Body of pancreas (tissue), 4 donors: ENCODE data around the gene ADGRB2.

ENCODE experiments used
- POLR2A ChIP-seq, 3 donors: fragments of 450-650 bp; IDR thresholded peaks; one replicate each; pipeline ENCODE4 v1.6.1; 2016; ENCODE audit warnings: antibody characterized with exemption in 3 of 3, mild to moderate bottlenecking in 2 of 3
- TF ChIP-seq, protein P1 (sequence below), 7 experiments: fragments of 450-650 bp in 4 of 7; fragments of 200-600 bp in 3 of 7; sonication (generic) in 3 of 7; IDR thresholded peaks; one replicate each; pipeline ENCODE4 v1.5.1; 2016 to 2019; ENCODE audit warnings: antibody characterized with exemption in 7 of 7

DNA sequence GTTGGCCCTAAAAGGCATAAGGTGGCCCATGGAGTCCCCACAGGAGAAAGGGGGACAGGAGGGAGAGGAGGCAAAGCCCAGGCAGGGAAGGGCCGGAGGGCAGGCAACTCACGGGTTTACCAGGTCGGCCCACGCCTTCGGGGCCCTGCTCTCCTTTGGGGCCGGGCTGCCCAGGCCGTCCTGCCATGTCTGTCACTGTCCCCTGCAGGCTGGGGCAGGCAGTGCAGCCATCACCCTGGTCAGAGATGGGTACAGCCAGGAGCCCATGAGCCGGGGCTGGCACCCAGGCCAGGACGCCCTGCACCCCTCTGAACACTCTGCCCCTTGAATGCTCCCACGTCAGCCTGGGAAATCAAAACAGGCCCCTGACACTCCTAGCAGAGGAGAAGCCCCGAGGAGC lies 80.1 kb downstream of the ADGRB2 start:
- TF ChIP-seq, protein P1, sequence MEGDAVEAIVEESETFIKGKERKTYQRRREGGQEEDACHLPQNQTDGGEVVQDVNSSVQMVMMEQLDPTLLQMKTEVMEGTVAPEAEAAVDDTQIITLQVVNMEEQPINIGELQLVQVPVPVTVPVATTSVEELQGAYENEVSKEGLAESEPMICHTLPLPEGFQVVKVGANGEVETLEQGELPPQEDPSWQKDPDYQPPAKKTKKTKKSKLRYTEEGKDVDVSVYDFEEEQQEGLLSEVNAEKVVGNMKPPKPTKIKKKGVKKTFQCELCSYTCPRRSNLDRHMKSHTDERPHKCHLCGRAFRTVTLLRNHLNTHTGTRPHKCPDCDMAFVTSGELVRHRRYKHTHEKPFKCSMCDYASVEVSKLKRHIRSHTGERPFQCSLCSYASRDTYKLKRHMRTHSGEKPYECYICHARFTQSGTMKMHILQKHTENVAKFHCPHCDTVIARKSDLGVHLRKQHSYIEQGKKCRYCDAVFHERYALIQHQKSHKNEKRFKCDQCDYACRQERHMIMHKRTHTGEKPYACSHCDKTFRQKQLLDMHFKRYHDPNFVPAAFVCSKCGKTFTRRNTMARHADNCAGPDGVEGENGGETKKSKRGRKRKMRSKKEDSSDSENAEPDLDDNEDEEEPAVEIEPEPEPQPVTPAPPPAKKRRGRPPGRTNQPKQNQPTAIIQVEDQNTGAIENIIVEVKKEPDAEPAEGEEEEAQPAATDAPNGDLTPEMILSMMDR (IDR thresholded peaks at IDR 0.05) = peak in 6 of 7 experiments; percentile 18 to 49 (median 32)
- no peak for TF ChIP-seq POLR2A (IDR thresholded peaks at IDR 0.05)
